Lower leg skin (tissue), 4 donors: ENCODE measurements around the gene CEP170. TPM values are rescaled to one million over a fixed set of nuclear protein-coding genes. Genes with fewer than 3 reads are reported as not detected.

Source experiments
- DNase-seq, 2 donors: peaks; one replicate each; pipeline ENCODE4 v3.0.0-alpha.2; 2019; ENCODE audit warnings: low spot score in 2 of 2
- H3K4me3 ChIP-seq: fragments of 200-600 bp; sonication (generic); 2 replicates; pipeline ENCODE4 v1.5.1; 2017; ENCODE audit warnings: mild to moderate bottlenecking, low read depth; ENCODE audit not compliant: poor library complexity, severe bottlenecking
- CTCF ChIP-seq, 3 donors: fragments of 450-650 bp; IDR thresholded peaks; one replicate each; pipeline ENCODE4 v1.5.1; 2016; ENCODE audit warnings: antibody characterized with exemption in 3 of 3, mild to moderate bottlenecking in 3 of 3, moderate library complexity in 2 of 3
- POLR2A ChIP-seq, 2 donors: fragments of 450-650 bp; IDR thresholded peaks; one replicate each; pipeline ENCODE4 v1.6.1; 2016 to 2017; ENCODE audit warnings: antibody characterized with exemption in 2 of 2, mild to moderate bottlenecking in 1 of 2, moderate library complexity in 1 of 2
- WGBS, 2 donors: methylation state at CpG; one replicate each; pipeline ENCODE4 v1.1.5; 2018; 5-methylcytosine and 5-hydroxymethylcytosine counted together
- intact Hi-C: fragments of 100-400 bp; cut with DNase I; formaldehyde crosslinking; loops from one replicate; pipeline ENCODE4 v1.15.0; 2023; ENCODE audit warnings: low total_unique reads
- total RNA-seq, 4 donors: library from RNA; depleted of rRNA; stranded (reverse); fragments of >200 nt; gene quantifications; one replicate each; pipeline ENCODE4 v1.1.0, GENCODE V29; 2016

Gene CEP170
- total RNA-seq, 4 donors from 2014 or later: 18.6 to 27.8 (median 22.8) TPM

GRCh38 chr1:243272401-243272800, 17.3 kb upstream of the CEP170 start:
- intact Hi-C loops: no loop called here
- TF ChIP-seq CTCF (IDR thresholded peaks at IDR 0.05) (no peak), POLR2A (IDR thresholded peaks at IDR 0.05) (no peak)
- H3K4me3 ChIP-seq: no peak overlapping the region
- DNase-seq: no peak

GRCh38 chr1:243271996-243272395, 16.9 kb upstream of the CEP170 start:
- no peak overlapping the region for H3K4me3 ChIP-seq
- 88 to 96% methylated on average over 1 of the region's 1 CpG for WGBS, 2 donors
- DNase-seq: no peak
- TF ChIP-seq CTCF (IDR thresholded peaks at IDR 0.05) (no peak), POLR2A (IDR thresholded peaks at IDR 0.05) (no peak)
- intact Hi-C loops: no loop called here

GRCh38 chr1:243270097-243270864, 15.2 kb upstream of the CEP170 start:
- TF ChIP-seq CTCF (IDR thresholded peaks at IDR 0.05) (no peak), POLR2A (IDR thresholded peaks at IDR 0.05) (no peak)
- no peak for DNase-seq
- H3K4me3 ChIP-seq: no peak overlapping the region
- intact Hi-C loops: no loop called here
- WGBS, 2 donors: 96% methylated on average over 6 of the region's 6 CpGs

GRCh38 chr1:243269461-243269801, 14.3 kb upstream of the CEP170 start:
- DNase-seq: no peak
- TF ChIP-seq POLR2A (IDR thresholded peaks at IDR 0.05) (no peak), CTCF (IDR thresholded peaks at IDR 0.05) (no peak)
- WGBS, 2 donors: 86 to 92% methylated on average over 4 of the region's 4 CpGs
- intact Hi-C loops: no loop called here
- no peak overlapping the region for H3K4me3 ChIP-seq

- intact Hi-C loops: no loop called here
- WGBS, 2 donors: 91 to 92% methylated on average over 13 of the region's 13 CpGs
- H3K4me3 ChIP-seq: no peak overlapping the region
- TF ChIP-seq CTCF (IDR thresholded peaks at IDR 0.05): no peak
- TF ChIP-seq POLR2A (IDR thresholded peaks at IDR 0.05): no peak
- no peak for DNase-seq
Observed at GRCh38 chr1:243268751-243269460, 13.8 kb upstream of the CEP170 start.
